Measurements from ENCODE around the gene PDE6A.

PDE6A gene

DNA sequence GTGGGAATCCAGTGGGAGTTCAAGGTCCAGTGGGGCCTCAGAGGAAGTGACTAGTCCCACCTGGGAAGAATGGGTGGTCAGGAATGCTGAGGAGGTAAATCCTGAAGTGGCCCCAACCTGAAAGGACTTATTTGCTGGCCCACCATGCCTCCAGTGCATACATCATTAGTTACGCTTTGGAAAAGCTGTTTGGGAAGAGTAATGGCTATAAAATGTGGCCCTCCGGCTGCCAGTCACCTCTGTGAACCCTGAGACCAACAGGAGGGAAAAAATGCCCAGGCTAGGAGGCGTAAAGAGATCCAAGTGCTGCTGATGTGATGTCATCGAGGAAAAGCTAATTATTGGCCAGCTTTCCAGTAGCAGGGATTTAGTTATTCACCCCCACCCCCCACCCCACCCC is 13.3 kb upstream of the PDE6A start:
- TF ChIP-seq, protein P1, sequence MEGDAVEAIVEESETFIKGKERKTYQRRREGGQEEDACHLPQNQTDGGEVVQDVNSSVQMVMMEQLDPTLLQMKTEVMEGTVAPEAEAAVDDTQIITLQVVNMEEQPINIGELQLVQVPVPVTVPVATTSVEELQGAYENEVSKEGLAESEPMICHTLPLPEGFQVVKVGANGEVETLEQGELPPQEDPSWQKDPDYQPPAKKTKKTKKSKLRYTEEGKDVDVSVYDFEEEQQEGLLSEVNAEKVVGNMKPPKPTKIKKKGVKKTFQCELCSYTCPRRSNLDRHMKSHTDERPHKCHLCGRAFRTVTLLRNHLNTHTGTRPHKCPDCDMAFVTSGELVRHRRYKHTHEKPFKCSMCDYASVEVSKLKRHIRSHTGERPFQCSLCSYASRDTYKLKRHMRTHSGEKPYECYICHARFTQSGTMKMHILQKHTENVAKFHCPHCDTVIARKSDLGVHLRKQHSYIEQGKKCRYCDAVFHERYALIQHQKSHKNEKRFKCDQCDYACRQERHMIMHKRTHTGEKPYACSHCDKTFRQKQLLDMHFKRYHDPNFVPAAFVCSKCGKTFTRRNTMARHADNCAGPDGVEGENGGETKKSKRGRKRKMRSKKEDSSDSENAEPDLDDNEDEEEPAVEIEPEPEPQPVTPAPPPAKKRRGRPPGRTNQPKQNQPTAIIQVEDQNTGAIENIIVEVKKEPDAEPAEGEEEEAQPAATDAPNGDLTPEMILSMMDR (IDR thresholded peaks at IDR 0.05; ENCODE audit: unreplicated experiment in 3 of 3) = no peak
- H3K4me3 Mint-ChIP-seq = no peak overlapping the region

GRCh38 chr5:149956685-149957084 is 12.1 kb upstream of the PDE6A start:
- Mint-ChIP-seq H3K4me1 (peaks cover 20% of the 10 kb centered on the region), H3K4me3 (no peak overlapping the region)

More for the DNA sequence above, 13.3 kb upstream of the PDE6A start:
- no peaks in the 10 kb centered on the region for H3K27me3 Mint-ChIP-seq (ENCODE audit: low read depth)
- no peaks in the 10 kb centered on the region for H3K36me3 Mint-ChIP-seq (ENCODE audit: low read depth)
- peak overlapping the region in 2 of 3 experiments; percentile 91 to 100 for H3K27ac Mint-ChIP-seq
- no peaks in the 10 kb centered on the region for H3K9me3 Mint-ChIP-seq
- peaks cover 30% of the 10 kb centered on the region for H3K4me1 Mint-ChIP-seq

DNA sequence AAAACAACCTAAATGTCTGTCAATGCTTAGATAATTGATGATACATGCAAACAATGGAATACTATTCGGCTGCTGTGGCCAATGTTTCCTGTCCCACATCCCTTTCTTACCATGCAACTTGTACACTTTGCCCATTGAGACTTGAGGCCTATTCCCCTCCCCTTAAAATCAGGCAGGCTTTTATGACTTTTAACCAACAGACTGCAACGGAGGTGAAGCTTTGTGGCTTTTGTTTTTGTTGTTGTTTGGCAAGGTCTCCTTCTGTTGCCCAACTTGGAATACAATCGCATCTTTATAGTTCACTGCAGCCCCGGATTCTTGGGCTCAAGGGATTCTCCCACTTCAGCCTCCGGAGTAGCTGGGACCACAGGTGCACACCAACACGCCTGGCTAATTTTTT is 10.2 kb upstream of the PDE6A start:
- Mint-ChIP-seq H3K27ac (no peak overlapping the region), H3K27me3 (ENCODE audit: low read depth) (no peaks in the 10 kb centered on the region), H3K9me3 (no peaks in the 10 kb centered on the region), H3K36me3 (ENCODE audit: low read depth) (no peaks in the 10 kb centered on the region), H3K4me1 (peaks cover 6% of the 10 kb centered on the region), H3K4me3 (no peak overlapping the region)
- TF ChIP-seq, protein P1 (IDR thresholded peaks at IDR 0.05; ENCODE audit: unreplicated experiment in 3 of 3) = no peak

More at GRCh38 chr5:149956685-149957084, 12.1 kb upstream of the PDE6A start:
- TF ChIP-seq, protein P1 (IDR thresholded peaks at IDR 0.05; ENCODE audit: unreplicated experiment in 3 of 3) = no peak
- H3K36me3 Mint-ChIP-seq (ENCODE audit: low read depth) = no peaks in the 10 kb centered on the region
- no peaks in the 10 kb centered on the region for H3K27me3 Mint-ChIP-seq (ENCODE audit: low read depth)
- peak overlapping the region in 1 of 3 experiments; percentile 100 for H3K27ac Mint-ChIP-seq
- H3K9me3 Mint-ChIP-seq = no peaks in the 10 kb centered on the region

DNA sequence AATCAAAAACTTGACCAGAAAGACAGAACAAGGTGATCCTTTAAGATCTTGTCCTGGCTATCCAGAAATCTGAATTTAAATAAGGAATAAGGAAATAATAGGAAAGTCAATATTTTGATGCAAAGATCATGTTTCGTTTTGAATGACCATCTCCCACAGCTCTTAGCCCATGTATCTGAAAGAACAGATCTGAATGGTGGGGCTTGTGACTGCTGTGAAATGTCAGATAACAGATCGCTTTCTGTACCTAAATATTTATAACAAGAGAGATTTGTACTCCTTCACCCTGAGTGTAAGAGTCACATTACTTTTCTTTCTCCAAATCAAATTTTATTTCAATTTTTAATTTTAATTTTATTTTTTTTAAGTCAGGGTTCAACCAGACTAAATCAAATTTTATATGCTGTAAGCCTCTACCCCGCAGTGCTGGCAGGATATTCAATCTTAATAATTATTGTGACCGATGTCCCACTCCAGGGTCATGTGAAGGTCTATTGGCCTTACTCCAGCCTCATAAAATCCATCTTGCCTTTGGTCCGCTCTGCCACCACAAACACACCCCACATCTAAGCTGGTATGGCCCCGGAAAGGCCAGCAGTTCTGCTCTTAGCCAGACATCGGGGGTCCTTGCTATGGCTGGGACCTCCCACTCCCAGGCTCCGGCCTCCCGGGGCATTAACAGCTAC is 9.0 kb upstream of the PDE6A start:
- H3K4me3 Mint-ChIP-seq = no peak overlapping the region
- H3K9me3 Mint-ChIP-seq = no peaks in the 10 kb centered on the region
- peaks cover under 1% of the 10 kb centered on the region for H3K27me3 Mint-ChIP-seq (ENCODE audit: low read depth)
- TF ChIP-seq, protein P1 (IDR thresholded peaks at IDR 0.05; ENCODE audit: unreplicated experiment in 3 of 3) = no peak
- no peaks in the 10 kb centered on the region for H3K36me3 Mint-ChIP-seq (ENCODE audit: low read depth)
- H3K27ac Mint-ChIP-seq = peak overlapping the region in 1 of 3 experiments; percentile 37
- H3K4me1 Mint-ChIP-seq = no peaks in the 10 kb centered on the region

- H3K4me1 Mint-ChIP-seq = no peaks in the 10 kb centered on the region
- no peaks in the 10 kb centered on the region for H3K36me3 Mint-ChIP-seq (ENCODE audit: low read depth)
- no peak overlapping the region for H3K27ac Mint-ChIP-seq
- no peak overlapping the region for H3K4me3 Mint-ChIP-seq
- TF ChIP-seq, protein P1 (IDR thresholded peaks at IDR 0.05; ENCODE audit: unreplicated experiment in 3 of 3) = no peak
- peaks cover 3% of the 10 kb centered on the region for H3K27me3 Mint-ChIP-seq (ENCODE audit: low read depth)
- no peaks in the 10 kb centered on the region for H3K9me3 Mint-ChIP-seq
These were observed 6.7 kb upstream of the PDE6A start for GRCh38 chr5:149951138-149951749.

- TF ChIP-seq, protein P1 (IDR thresholded peaks at IDR 0.05; ENCODE audit: unreplicated experiment in 3 of 3) = no peak
- Mint-ChIP-seq H3K9me3 (no peaks in the 10 kb centered on the region), H3K27me3 (ENCODE audit: low read depth) (peaks cover 3% of the 10 kb centered on the region), H3K36me3 (ENCODE audit: low read depth) (no peaks in the 10 kb centered on the region), H3K27ac (no peak overlapping the region), H3K4me3 (no peak overlapping the region), H3K4me1 (no peaks in the 10 kb centered on the region)
These were observed 4.4 kb upstream of the PDE6A start for GRCh38 chr5:149948993-149949392.

All from nephron (organoid).